GM23338 (cell line): Measurements from ENCODE around the gene ARL15. TPM values are rescaled to one million over a fixed set of nuclear protein-coding genes. Genes with fewer than 3 reads are reported as not detected.

Experiments
- ATAC-seq: fragments of 200-7000 bp; cut with Tn5 transposase; 3 replicates; pipeline ENCODE4 v1.9.1; 2020
- DNase-seq: peaks from one replicate; pipeline ENCODE4 v3.0.0-alpha.2; 2015; ENCODE audit warnings: low spot score
- H2AFZ ChIP-seq: fragments of 200-600 bp; sonication (generic); 2 replicates; pipeline ENCODE4 v1.8.0; 2016; ENCODE audit warnings: antibody characterized with exemption, mild to moderate bottlenecking, moderate library complexity
- H3F3A ChIP-seq: fragments of 200-600 bp; sonication (generic); replicated peaks from 2 replicates; pipeline ENCODE4 v1.8.0; 2017; ENCODE audit warnings: antibody characterized with exemption, mixed run types, low read depth
- H3K27ac ChIP-seq: fragments of 200-600 bp; sonication (generic); 2 replicates; pipeline ENCODE4 v1.6.1; 2016; ENCODE audit warnings: low read depth
- H3K27me3 ChIP-seq: fragments of 200-600 bp; sonication (generic); 2 replicates; pipeline ENCODE4 v1.8.0; 2016; ENCODE audit warnings: mild to moderate bottlenecking, mixed run types, moderate library complexity; ENCODE audit not compliant: insufficient read depth
- H3K36me3 ChIP-seq: fragments of 200-600 bp; sonication (generic); 2 replicates; pipeline ENCODE4 v1.8.0; 2016; ENCODE audit warnings: mild to moderate bottlenecking; ENCODE audit not compliant: insufficient read depth
- H3K4me1 ChIP-seq: fragments of 200-600 bp; sonication (generic); 2 replicates; pipeline ENCODE4 v1.8.0; 2016; ENCODE audit warnings: mild to moderate bottlenecking, moderate library complexity; ENCODE audit not compliant: insufficient read depth
- H3K4me2 ChIP-seq: fragments of 200-600 bp; sonication (generic); 2 replicates; pipeline ENCODE4 v1.7.1; 2017; ENCODE audit warnings: mixed run types
- H3K4me3 ChIP-seq: fragments of 200-600 bp; sonication (generic); 2 replicates; pipeline ENCODE4 v1.6.1; 2016; ENCODE audit warnings: mixed run types
- H3K79me2 ChIP-seq: fragments of 200-600 bp; sonication (generic); replicated peaks from 2 replicates; pipeline ENCODE4 v1.8.0; 2017; ENCODE audit warnings: mild to moderate bottlenecking; ENCODE audit not compliant: insufficient read depth
- H3K9me2 ChIP-seq: fragments of 200-600 bp; sonication (generic); 2 replicates; pipeline ENCODE4 v1.8.0; 2017; ENCODE audit not compliant: insufficient read depth
- H4K20me1 ChIP-seq: fragments of 200-600 bp; sonication (generic); replicated peaks from 2 replicates; pipeline ENCODE4 v1.8.0; 2017; ENCODE audit warnings: mild to moderate bottlenecking; ENCODE audit not compliant: insufficient read depth
- H3K27ac Mint-ChIP-seq: 2 replicates; pipeline ENCODE4 v1.8.0; 2020; ENCODE audit warnings: inconsistent platforms, mild to moderate bottlenecking, moderate library complexity, mixed read lengths
- H3K27me3 Mint-ChIP-seq: 3 replicates; pipeline ENCODE4 v1.8.0; 2022; ENCODE audit warnings: low read depth, mild to moderate bottlenecking, moderate library complexity, mixed read lengths, inconsistent platforms; ENCODE audit not compliant: insufficient read depth, poor library complexity
- H3K36me3 Mint-ChIP-seq: 3 replicates; pipeline ENCODE4 v1.8.0; 2021; ENCODE audit warnings: low read depth, mild to moderate bottlenecking, inconsistent platforms, moderate library complexity, mixed read lengths
- H3K4me1 Mint-ChIP-seq: 3 replicates; pipeline ENCODE4 v1.8.0; 2020; ENCODE audit warnings: mild to moderate bottlenecking, inconsistent platforms, mixed read lengths
- H3K4me3 Mint-ChIP-seq: 3 replicates; pipeline ENCODE4 v1.8.0; 2021; ENCODE audit warnings: moderate library complexity, mild to moderate bottlenecking, inconsistent platforms, mixed read lengths
- H3K9me3 Mint-ChIP-seq: 3 replicates; pipeline ENCODE4 v1.8.0; 2020; ENCODE audit warnings: moderate library complexity, mild to moderate bottlenecking, inconsistent platforms, mixed read lengths
- CREB1 ChIP-seq: fragments of 250-450 bp; sonication (Bioruptor Pico); IDR thresholded peaks from 2 replicates; pipeline ENCODE4 v1.5.0; 2020; ENCODE audit warnings: low read depth, mild to moderate bottlenecking, moderate library complexity
- CTCF ChIP-seq, 2 experiments: fragments of 200-600 bp in 1 of 2; sonication (generic) in 1 of 2; conservative IDR thresholded peaks; 2 replicates each; pipeline versions ENCODE4 v1.5.1 to v1.6.1; 2016 to 2017; ENCODE audit warnings: antibody characterized with exemption in 2 of 2, low read depth in 2 of 2, mild to moderate bottlenecking in 2 of 2, moderate library complexity in 1 of 2
- EZH2 ChIP-seq: fragments of 200-600 bp; sonication (generic); IDR thresholded peaks from one replicate; pipeline ENCODE4 v1.8.0; 2017; ENCODE audit warnings: antibody characterized with exemption, mild to moderate bottlenecking, low read depth; ENCODE audit not compliant: unreplicated experiment
- EZH2phosphoT487 ChIP-seq: fragments of 200-600 bp; sonication (generic); IDR thresholded peaks from one replicate; pipeline ENCODE4 v1.8.1; 2018; ENCODE audit warnings: antibody characterized with exemption; ENCODE audit not compliant: unreplicated experiment
- JUNB ChIP-seq: IDR thresholded peaks from one replicate; pipeline ENCODE4 v1.6.1; 2016; ENCODE audit warnings: antibody characterized with exemption; ENCODE audit not compliant: unreplicated experiment
- NANOG ChIP-seq: IDR thresholded peaks from 2 replicates; pipeline ENCODE4 v1.6.1; 2016; ENCODE audit warnings: antibody characterized with exemption, borderline replicate concordance
- POLR2AphosphoS5 ChIP-seq: IDR thresholded peaks from 2 replicates; pipeline ENCODE4 v1.6.1; 2016; ENCODE audit warnings: antibody characterized with exemption, low read depth
- STAT1 ChIP-seq: IDR thresholded peaks from one replicate; pipeline ENCODE4 v1.6.1; 2016; ENCODE audit warnings: antibody characterized with exemption; ENCODE audit not compliant: unreplicated experiment
- ZNF114 ChIP-seq: fragments of 250-450 bp; sonication (Bioruptor Pico); IDR thresholded peaks from 2 replicates; pipeline ENCODE4 v1.5.0; 2020; ENCODE audit warnings: mild to moderate bottlenecking, moderate library complexity
- ZNF331 ChIP-seq: fragments of 250-450 bp; sonication (Bioruptor Pico); IDR thresholded peaks from 2 replicates; pipeline ENCODE4 v1.5.0; 2020; ENCODE audit warnings: low read depth, mild to moderate bottlenecking, moderate library complexity
- ZNF462 ChIP-seq: fragments of 250-450 bp; sonication (Bioruptor Pico); IDR thresholded peaks from 2 replicates; pipeline ENCODE4 v1.5.0; 2020; ENCODE audit warnings: mild to moderate bottlenecking, moderate library complexity
- polyA plus RNA-seq: library from polyadenylated mRNA; unstranded; fragments of >200 nt; fragmentation: Nextera tagmentation; extraction: Ambion mirVana; gene quantifications from 2 replicates; pipeline ENCODE4 v1.2.1, GENCODE V29; 2016
- total RNA-seq: library from RNA; depleted of rRNA; stranded (reverse); fragments of >200 nt; shearing (Covaris generic); gene quantifications from 2 replicates; pipeline ENCODE4 v1.2.3, GENCODE V29; 2014

The ARL15 gene
- total and polyA plus RNA-seq, 2 experiments from 2014 or later: 13.0 to 54.0 TPM

- H2AFZ ChIP-seq: no peak overlapping the region
- no peak overlapping the region for H3K4me2 ChIP-seq
- DNase-seq (no peak), ATAC-seq (no peak)
- H4K20me1 ChIP-seq: peaks cover 7% of the 10 kb centered on the region
- H3K79me2 ChIP-seq: peaks cover 10% of the 10 kb centered on the region
- peaks cover 11% of the 10 kb centered on the region; the same call in 1 of the 2 replicates for H3K4me1 ChIP-seq
- H3K4me3 ChIP-seq: no peak overlapping the region
- Mint-ChIP-seq H3K36me3 (no peaks in the 10 kb centered on the region), H3K27ac (no peak overlapping the region), H3K27me3 (peaks cover 12% of the 10 kb centered on the region), H3K9me3 (0 out of 3 replicates have a peak, but pooled peaks cover 2% of the 10 kb centered on the region), H3K4me1 (peaks cover 9% of the 10 kb centered on the region; the same call in 2 of the 3 replicates), H3K4me3 (no peak overlapping the region)
- H3F3A ChIP-seq: no peaks in the 10 kb centered on the region
- H3K27me3 ChIP-seq: peaks cover 19% of the 10 kb centered on the region; the same call in 1 of the 2 replicates
- H3K36me3 ChIP-seq: no peaks in the 10 kb centered on the region
- no peak overlapping the region for H3K27ac ChIP-seq
- no peaks in the 10 kb centered on the region for H3K9me2 ChIP-seq
- TF ChIP-seq ZNF462 (CRISPR knock-in tag): no peak
- no peak for TF ChIP-seq ZNF331
- no peak for TF ChIP-seq CTCF (conservative IDR thresholded peaks at IDR 0.05; ENCODE audit: low read depth in 2 of 2)
- TF ChIP-seq ZNF114 (CRISPR knock-in tag): no peak
- TF ChIP-seq EZH2: no peak
- no peak for TF ChIP-seq POLR2AphosphoS5
- no peak for TF ChIP-seq NANOG
- no peak for TF ChIP-seq EZH2phosphoT487
- TF ChIP-seq CREB1: no peak
- no peak for TF ChIP-seq JUNB
- TF ChIP-seq STAT1: no peak
These were observed 3.2 kb upstream of the ARL15 start for GRCh38 chr5:54313311-54314270.
